Endothelial cell of umbilical vein (primary cell): ENCODE data around the gene MAEL. TPM values are rescaled to one million over a fixed set of nuclear protein-coding genes. Genes with fewer than 3 reads are reported as not detected.

Experiments used
- BruUV-seq: library from RNA; stranded (reverse); fragments of 400-500 nt; replicated peaks from 2 replicates; lab custom pipeline; 2021; lab: Mats Ljungman, UMichigan
- CTCF ChIA-PET: fragments of 300-600, 350-600 bp; sonication (Branson Sonifier 250); formaldehyde crosslinking; loops from one replicate; lab custom pipeline; 2021; ENCODE audit warnings: antibody characterized with exemption, inconsistent platforms; lab: Charles Lee
- POLR2A ChIA-PET: fragments of 300-600, 350-600 bp; sonication (Branson Sonifier 250); formaldehyde crosslinking; loops from one replicate; lab custom pipeline; 2021; ENCODE audit warnings: antibody characterized with exemption, inconsistent platforms; lab: Charles Lee
- DNase-seq: peaks from one replicate; pipeline ENCODE4 v3.0.0-alpha.2; 2011; ENCODE audit warnings: low read depth, low spot score
- FAIRE-seq: peaks from 2 replicates; lab custom pipeline; 2011; peaks lifted over from hg19 to GRCh38; lab: Jason Lieb, UNC
- H2AFZ ChIP-seq: 2 replicates; pipeline ENCODE4 v1.6.0; 2012; ENCODE audit warnings: low read depth, low read length, control low read depth, inconsistent platforms
- H3K27ac ChIP-seq: 2 replicates; pipeline ENCODE4 v1.5.1; 2011; ENCODE audit warnings: low read depth, mild to moderate bottlenecking, control low read depth, low read length, moderate library complexity; ENCODE audit not compliant: insufficient read depth
- H3K27me3 ChIP-seq, 2 experiments: 2 replicates each; pipeline versions ENCODE4 v1.6.0 to v1.6.1; 2011; ENCODE audit warnings: low read length in 2 of 2, mixed read lengths in 1 of 2; ENCODE audit not compliant: control insufficient read depth in 2 of 2, insufficient read depth in 2 of 2
- H3K36me3 ChIP-seq, 2 experiments: 2 replicates in 1 of 2; 3 replicates in 1 of 2; pipeline ENCODE4 v1.5.1; 2011; ENCODE audit warnings: low read length in 2 of 2, mild to moderate bottlenecking in 1 of 2, moderate library complexity in 1 of 2; ENCODE audit not compliant: control insufficient read depth in 2 of 2, insufficient read depth in 2 of 2; ENCODE audit errors: extremely low read depth in 1 of 2
- H3K4me1 ChIP-seq: 3 replicates; pipeline ENCODE4 v1.5.1; 2011; ENCODE audit warnings: mild to moderate bottlenecking, low read length; ENCODE audit not compliant: control insufficient read depth, insufficient read depth; ENCODE audit errors: extremely low read depth
- H3K4me2 ChIP-seq: 2 replicates; pipeline ENCODE4 v1.6.1; 2011; ENCODE audit warnings: low read length, control low read depth, mixed read lengths; ENCODE audit not compliant: insufficient read depth
- H3K4me3 ChIP-seq, 3 experiments: fragments of 200-600 bp in 1 of 3; sonication (generic), shearing (Covaris generic) in 1 of 3; replicated peaks in 1 of 3; 2 replicates each; pipeline ENCODE4 v1.5.1; 2011 to 2016; ENCODE audit warnings: control low read depth in 3 of 3, low read length in 3 of 3, mild to moderate bottlenecking in 2 of 3, inconsistent platforms in 1 of 3, low read depth in 1 of 3, moderate library complexity in 1 of 3; ENCODE audit not compliant: insufficient read depth in 1 of 3
- H3K79me2 ChIP-seq: 2 replicates; pipeline ENCODE4 v1.6.0; 2012; ENCODE audit warnings: low read length, inconsistent platforms; ENCODE audit not compliant: control insufficient read depth, insufficient read depth
- H3K9ac ChIP-seq: replicated peaks from 2 replicates; pipeline ENCODE3; 2011; ENCODE audit warnings: low read length, control low read depth; ENCODE audit not compliant: insufficient read depth; ENCODE audit errors: extremely low read depth
- H3K9me1 ChIP-seq: replicated peaks from 3 replicates; pipeline ENCODE4 v1.6.0; 2011; ENCODE audit warnings: mild to moderate bottlenecking, low read length; ENCODE audit not compliant: control insufficient read depth, insufficient read depth; ENCODE audit errors: extremely low read depth
- H3K9me3 ChIP-seq: replicated peaks from 2 replicates; pipeline ENCODE4 v1.5.1; 2012; ENCODE audit warnings: low read length, inconsistent platforms; ENCODE audit not compliant: control insufficient read depth, insufficient read depth
- H4K20me1 ChIP-seq: replicated peaks from 2 replicates; pipeline ENCODE3; 2011; ENCODE audit warnings: mild to moderate bottlenecking, low read length; ENCODE audit not compliant: control insufficient read depth, insufficient read depth; ENCODE audit errors: extremely low read depth
- EZH2 ChIP-seq: IDR thresholded peaks from 2 replicates; pipeline ENCODE4 v1.6.1; 2012; ENCODE audit warnings: borderline replicate concordance, low read depth, mild to moderate bottlenecking, moderate library complexity, low read length, inconsistent platforms; ENCODE audit not compliant: severe bottlenecking
- FOS ChIP-seq: IDR thresholded peaks from 2 replicates; pipeline ENCODE4 v1.6.1; 2011; ENCODE audit warnings: mild to moderate bottlenecking, low read length, moderate library complexity, borderline replicate concordance; ENCODE audit not compliant: insufficient read depth
- GATA2 ChIP-seq: IDR thresholded peaks from 2 replicates; pipeline ENCODE4 v1.7.0; 2011; ENCODE audit warnings: low read depth, mild to moderate bottlenecking, moderate library complexity, mixed read lengths, low read length; ENCODE audit not compliant: insufficient read length, insufficient read depth
- JUN ChIP-seq: IDR thresholded peaks from 2 replicates; pipeline ENCODE4 v1.6.1; 2011; ENCODE audit warnings: borderline replicate concordance, low read depth; ENCODE audit not compliant: insufficient read length, insufficient read depth
- MYC ChIP-seq: IDR thresholded peaks from one replicate; pipeline ENCODE4 v1.6.1; 2011; ENCODE audit warnings: mild to moderate bottlenecking, low read depth, low read length
- POLR2A ChIP-seq: IDR thresholded peaks from 2 replicates; pipeline ENCODE4 v1.6.1; 2012; ENCODE audit warnings: low read depth, mild to moderate bottlenecking, control low read depth, low read length
- POLR2AphosphoS5 ChIP-seq: IDR thresholded peaks from 2 replicates; pipeline ENCODE4 v1.6.1; 2012; ENCODE audit warnings: low read depth, mild to moderate bottlenecking, control low read depth, low read length, moderate library complexity; ENCODE audit not compliant: insufficient read depth
- dilution Hi-C: fragments of 300-500 bp; cut with MboI; formaldehyde crosslinking; loops from one replicate; pipeline ENCODE4 v1.15.0; 2019; ENCODE audit warnings: low sequenced_read_pairs; ENCODE audit not compliant: extremely low pct_ligation_motif_present
- intact Hi-C: fragments of 100-400 bp; cut with micrococcal nuclease; formaldehyde crosslinking; loops from one replicate; pipeline ENCODE4 v1.10.0; 2022
- polyA plus RNA-seq, 4 experiments: library from polyadenylated mRNA; depleted of rRNA in 3 of 4; stranded (reverse) in 3 of 4; unstranded in 1 of 4; fragments of >200 nt; gene quantifications; 2 replicates each; pipeline versions ENCODE4 v1.2.1 to v1.2.3, GENCODE V29; 2011 to 2012; ENCODE audit warnings: missing spikeins in 1 of 4
- total RNA-seq: library from RNA; stranded (reverse); gene quantifications from 2 replicates; pipeline ENCODE4 v1.2.3, GENCODE V29; 2021
- TF ChIP-seq, protein P1 (sequence below), 2 donors: IDR thresholded peaks; 1 replicate in 1 of 2; 2 replicates in 1 of 2; pipeline ENCODE4 v1.5.1; 2011; ENCODE audit warnings: low read length in 2 of 2, mild to moderate bottlenecking in 2 of 2, moderate library complexity in 2 of 2, control low read depth in 1 of 2, inconsistent platforms in 1 of 2, low read depth in 1 of 2; ENCODE audit not compliant: insufficient read depth in 1 of 2; ENCODE audit errors: extremely low read depth in 1 of 2
- TF ChIP-seq, protein P2 (sequence below): IDR thresholded peaks from 2 replicates; pipeline ENCODE4 v1.6.1; 2011; ENCODE audit not compliant: insufficient read depth, insufficient read length

MAEL gene
- total and polyA plus RNA-seq, 2 donors (not counting 3 experiments of a cell fraction or from before 2014, with no cell fraction given) = 0.04 TPM; not detected in 1

DNA sequence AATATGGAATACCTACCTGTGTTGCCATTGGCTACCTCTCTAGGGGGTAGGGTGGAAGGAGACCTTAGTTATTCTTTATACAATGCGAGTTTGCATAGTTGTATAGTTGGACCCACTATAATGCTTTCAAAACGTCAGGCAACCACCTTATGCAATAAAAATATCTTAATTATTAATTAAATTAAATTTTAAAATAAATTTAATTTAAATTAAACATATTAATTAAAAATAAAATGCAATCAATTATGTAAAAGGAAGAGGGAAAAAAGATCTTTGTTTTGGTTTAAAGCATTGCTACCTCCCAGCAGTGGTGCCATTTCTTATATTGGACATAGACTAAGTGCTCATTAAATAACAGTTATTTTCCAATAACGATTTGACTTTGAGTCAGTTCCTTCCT, 78.8 kb downstream of the MAEL start:
- H2AFZ ChIP-seq = no peak overlapping the region
- peaks cover 0 to 9% of the 10 kb centered on the region in 2 experiments for H3K27me3 ChIP-seq
- ChIA-PET POLR2A (no interaction called here), CTCF (interaction anchor here (1.0 to 1.6 kb wide), 3 partner anchors 9 to 465 kb away, joined by 3 to 17 read pairs (median 3); no protein-coding TSS in a partner anchor)
- no peak overlapping the region for H3K9ac ChIP-seq
- H3K4me1 ChIP-seq = no peaks in the 10 kb centered on the region
- H4K20me1 ChIP-seq = no peaks in the 10 kb centered on the region
- dilution Hi-C loops (no loop called here), intact Hi-C loops (loop anchor here (5.0 kb wide), 2 partner anchors 54 to 619 kb away; no protein-coding TSS in a partner anchor)
- H3K27ac ChIP-seq = no peak overlapping the region
- no peak overlapping the region for H3K4me2 ChIP-seq
- H3K79me2 ChIP-seq = no peaks in the 10 kb centered on the region
- H3K9me1 ChIP-seq = no peaks in the 10 kb centered on the region
- no peak for TF ChIP-seq POLR2A
- TF ChIP-seq, protein P1, sequence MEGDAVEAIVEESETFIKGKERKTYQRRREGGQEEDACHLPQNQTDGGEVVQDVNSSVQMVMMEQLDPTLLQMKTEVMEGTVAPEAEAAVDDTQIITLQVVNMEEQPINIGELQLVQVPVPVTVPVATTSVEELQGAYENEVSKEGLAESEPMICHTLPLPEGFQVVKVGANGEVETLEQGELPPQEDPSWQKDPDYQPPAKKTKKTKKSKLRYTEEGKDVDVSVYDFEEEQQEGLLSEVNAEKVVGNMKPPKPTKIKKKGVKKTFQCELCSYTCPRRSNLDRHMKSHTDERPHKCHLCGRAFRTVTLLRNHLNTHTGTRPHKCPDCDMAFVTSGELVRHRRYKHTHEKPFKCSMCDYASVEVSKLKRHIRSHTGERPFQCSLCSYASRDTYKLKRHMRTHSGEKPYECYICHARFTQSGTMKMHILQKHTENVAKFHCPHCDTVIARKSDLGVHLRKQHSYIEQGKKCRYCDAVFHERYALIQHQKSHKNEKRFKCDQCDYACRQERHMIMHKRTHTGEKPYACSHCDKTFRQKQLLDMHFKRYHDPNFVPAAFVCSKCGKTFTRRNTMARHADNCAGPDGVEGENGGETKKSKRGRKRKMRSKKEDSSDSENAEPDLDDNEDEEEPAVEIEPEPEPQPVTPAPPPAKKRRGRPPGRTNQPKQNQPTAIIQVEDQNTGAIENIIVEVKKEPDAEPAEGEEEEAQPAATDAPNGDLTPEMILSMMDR (IDR thresholded peaks at IDR 0.05; ENCODE audit: extremely low read depth in 1 of 2, insufficient read depth in 1 of 2, low read depth in 1 of 2, low read length in 2 of 2) = no peak
- H3K9me3 ChIP-seq = no peaks in the 10 kb centered on the region
- no peak overlapping the region for H3K4me3 ChIP-seq
- no TSS peak for BruUV-seq
- no peak for FAIRE-seq
- no peaks in the 10 kb centered on the region for H3K36me3 ChIP-seq
- no peak for DNase-seq

DNA sequence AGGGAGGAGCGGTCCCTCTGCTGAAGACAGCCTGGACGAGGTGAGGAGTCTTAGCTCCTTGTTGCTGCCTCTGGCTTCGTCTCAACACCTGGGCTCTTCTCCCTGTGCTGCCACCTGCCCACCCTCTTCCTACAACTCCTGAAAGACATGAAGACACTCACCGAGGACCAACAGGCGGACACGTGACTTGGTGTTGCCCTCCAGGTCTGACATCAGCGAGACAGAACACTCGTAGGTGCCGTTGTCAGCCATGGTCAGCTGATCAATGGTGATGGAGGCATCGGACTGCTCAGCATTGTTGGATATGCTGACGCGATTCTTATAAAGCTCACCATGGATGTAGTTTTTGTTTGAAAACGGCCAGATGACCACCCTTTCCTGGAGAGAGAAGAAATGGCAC, 79.7 kb downstream of the MAEL start:
- TF ChIP-seq FOS (no peak), POLR2A (no peak), GATA2 (no peak), MYC (no peak), POLR2AphosphoS5 (no peak), JUN (no peak), EZH2 (no peak)
- TF ChIP-seq, protein P1 (IDR thresholded peaks at IDR 0.05; ENCODE audit: extremely low read depth in 1 of 2, insufficient read depth in 1 of 2, low read depth in 1 of 2, low read length in 2 of 2) = no peak
- TF ChIP-seq, protein P2, sequence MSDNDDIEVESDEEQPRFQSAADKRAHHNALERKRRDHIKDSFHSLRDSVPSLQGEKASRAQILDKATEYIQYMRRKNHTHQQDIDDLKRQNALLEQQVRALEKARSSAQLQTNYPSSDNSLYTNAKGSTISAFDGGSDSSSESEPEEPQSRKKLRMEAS = no peak
- Histone ChIP-seq H3K4me3 (no peak overlapping the region), H3K27me3 (peaks cover 0 to 9% of the 10 kb centered on the region in 2 experiments), H3K4me2 (no peak overlapping the region), H3K36me3 (no peaks in the 10 kb centered on the region), H3K79me2 (no peaks in the 10 kb centered on the region), H3K4me1 (no peaks in the 10 kb centered on the region), H3K27ac (no peak overlapping the region), H4K20me1 (no peaks in the 10 kb centered on the region), H3K9me1 (no peaks in the 10 kb centered on the region), H3K9me3 (no peaks in the 10 kb centered on the region), H2AFZ (no peak overlapping the region), H3K9ac (no peak overlapping the region)
- ChIA-PET POLR2A (no interaction called here), CTCF (interaction anchor here (0.7 to 1.6 kb wide), 8 partner anchors 10 to 487 kb away, joined by 3 to 17 read pairs (median 3); partner anchors contain the start of gene POU2F1)
- no TSS peak for BruUV-seq
- DNase-seq (no peak), FAIRE-seq (no peak)
- dilution Hi-C loops = no loop called here
- intact Hi-C loops = loop anchor here (5.0 kb wide), 2 partner anchors 54 to 619 kb away; no protein-coding TSS in a partner anchor
